IMR-90 (cell line): Measurements from ENCODE around the gene MRTFA. TPM values are rescaled to one million over a fixed set of nuclear protein-coding genes. Genes with fewer than 3 reads are reported as not detected.

Source experiments
- ATAC-seq: fragments of 200-7000 bp; cut with Tn5 transposase; 2 replicates; pipeline ENCODE4 v1.9.1; 2020; ENCODE audit warnings: low read depth, mild to moderate bottlenecking, moderate library complexity
- BruUV-seq: library from RNA; stranded (reverse); fragments of 400-500 nt; replicated peaks from 2 replicates; lab custom pipeline; 2021; lab: Mats Ljungman, UMichigan
- CTCF ChIA-PET: fragments of 300-600 bp; formaldehyde crosslinking; extraction: SDS; loops from one replicate; lab custom pipeline; 2021; ENCODE audit warnings: antibody characterized with exemption; lab: Yijun Ruan, JAX
- POLR2A ChIA-PET: fragments of 300-600 bp; sonication (Branson Sonifier 250); formaldehyde crosslinking; loops from one replicate; lab custom pipeline; 2022; ENCODE audit warnings: antibody characterized with exemption; ENCODE audit not compliant: unreplicated experiment; lab: Charles Lee
- DNase-seq: peaks from one replicate; pipeline ENCODE4 v3.0.0; 2013
- H2AFZ ChIP-seq: replicated peaks from 2 replicates; pipeline ENCODE3; 2013; ENCODE audit warnings: low read length, mild to moderate bottlenecking; ENCODE audit not compliant: poor library complexity
- H2AK5ac ChIP-seq: 2 replicates; pipeline ENCODE4 v1.6.1; 2013; ENCODE audit warnings: low read depth, low read length, inconsistent platforms
- H2AK9ac ChIP-seq: replicated peaks from 2 replicates; pipeline ENCODE3; 2013; ENCODE audit warnings: mild to moderate bottlenecking, low read depth, low read length, moderate library complexity; ENCODE audit not compliant: poor library complexity
- H2BK120ac ChIP-seq: 2 replicates; pipeline ENCODE4 v1.6.1; 2013; ENCODE audit warnings: low read depth, low read length, inconsistent platforms
- H2BK15ac ChIP-seq: 3 replicates; pipeline ENCODE4 v1.6.1; 2013; ENCODE audit warnings: low read depth, low read length, inconsistent platforms
- H2BK20ac ChIP-seq: 2 replicates; pipeline ENCODE4 v1.6.1; 2013; ENCODE audit warnings: low read depth, mild to moderate bottlenecking, inconsistent platforms, low read length, moderate library complexity
- H2BK5ac ChIP-seq: 2 replicates; pipeline ENCODE4 v1.6.1; 2013; ENCODE audit warnings: mild to moderate bottlenecking, low read depth, low read length, inconsistent platforms; ENCODE audit not compliant: poor library complexity, severe bottlenecking
- H3K14ac ChIP-seq: replicated peaks from 2 replicates; pipeline ENCODE4 v1.6.1; 2013; ENCODE audit warnings: low read depth, low read length, inconsistent platforms
- H3K18ac ChIP-seq: 2 replicates; pipeline ENCODE4 v1.6.1; 2013; ENCODE audit warnings: low read depth, low read length, control low read depth
- H3K23ac ChIP-seq: 2 replicates; pipeline ENCODE4 v1.6.1; 2013; ENCODE audit warnings: low read depth, low read length, inconsistent platforms
- H3K27ac ChIP-seq: 2 replicates; pipeline ENCODE4 v1.5.1; 2013; ENCODE audit warnings: mild to moderate bottlenecking, control low read depth, low read length; ENCODE audit not compliant: insufficient read depth
- H3K27me3 ChIP-seq: 2 replicates; pipeline ENCODE4 v1.6.1; 2013; ENCODE audit warnings: low read length; ENCODE audit not compliant: control insufficient read depth, insufficient read depth
- H3K36me3 ChIP-seq: 2 replicates; pipeline ENCODE4 v1.6.1; 2013; ENCODE audit warnings: low read length, mixed read lengths; ENCODE audit not compliant: control insufficient read depth, insufficient read depth
- H3K4ac ChIP-seq: 2 replicates; pipeline ENCODE4 v1.6.1; 2013; ENCODE audit warnings: low read depth, low read length, inconsistent platforms
- H3K4me1 ChIP-seq: 2 replicates; pipeline ENCODE4 v1.6.1; 2013; ENCODE audit warnings: low read length, mixed read lengths; ENCODE audit not compliant: control insufficient read depth, insufficient read depth
- H3K4me2 ChIP-seq: 2 replicates; pipeline ENCODE4 v1.6.1; 2013; ENCODE audit warnings: low read depth, mild to moderate bottlenecking, control low read depth, low read length, moderate library complexity
- H3K4me3 ChIP-seq: 2 replicates; pipeline ENCODE4 v1.5.1; 2013; ENCODE audit warnings: low read depth, mild to moderate bottlenecking, control low read depth, low read length, moderate library complexity; ENCODE audit not compliant: insufficient read depth
- H3K56ac ChIP-seq: 2 replicates; pipeline ENCODE4 v1.6.1; 2013; ENCODE audit warnings: low read length, inconsistent platforms; ENCODE audit not compliant: insufficient read depth; ENCODE audit errors: extremely low read depth
- H3K79me1 ChIP-seq, 2 experiments: 2 replicates each; pipeline ENCODE4 v1.6.1; 2013; ENCODE audit warnings: low read length in 2 of 2, inconsistent platforms in 1 of 2, low read depth in 1 of 2
- H3K9ac ChIP-seq: 2 replicates; pipeline ENCODE4 v1.6.1; 2013; ENCODE audit warnings: low read depth, low read length, control low read depth
- H3K9me1 ChIP-seq: 2 replicates; pipeline ENCODE4 v1.6.1; 2013; ENCODE audit warnings: low read length, inconsistent platforms; ENCODE audit not compliant: insufficient read depth
- H3K9me3 ChIP-seq: 2 replicates; pipeline ENCODE4 v1.6.1; 2013; ENCODE audit warnings: low read length; ENCODE audit not compliant: control insufficient read depth, insufficient read depth
- H4K20me1 ChIP-seq: 2 replicates; pipeline ENCODE4 v1.6.1; 2013; ENCODE audit warnings: low read length, inconsistent platforms; ENCODE audit not compliant: insufficient read depth
- H4K5ac ChIP-seq: 2 replicates; pipeline ENCODE4 v1.6.1; 2013; ENCODE audit warnings: mild to moderate bottlenecking, low read depth, low read length, control low read depth
- H4K8ac ChIP-seq, 2 experiments: 2 replicates each; pipeline ENCODE4 v1.6.1; 2013; ENCODE audit warnings: low read depth in 2 of 2, low read length in 2 of 2, control low read depth in 1 of 2, inconsistent platforms in 1 of 2
- H4K91ac ChIP-seq: 2 replicates; pipeline ENCODE4 v1.6.1; 2013; ENCODE audit warnings: low read depth, low read length, inconsistent platforms; ENCODE audit not compliant: insufficient read depth
- CEBPB ChIP-seq: IDR thresholded peaks from 2 replicates; pipeline ENCODE4 v1.6.1; 2012; ENCODE audit warnings: low read depth, low read length, improper control_type of control experiment
- POLR2A ChIP-seq: IDR thresholded peaks from 2 replicates; pipeline ENCODE4 v1.6.1; 2012; ENCODE audit warnings: mild to moderate bottlenecking, low read depth, low read length
- WGBS, 2 experiments: methylation state at CpG; one replicate each; pipeline versions ENCODE4 v1.1.5 to v1.1.7; 2013; ENCODE audit warnings: missing lambda C conversion rate in 2 of 2; ENCODE audit not compliant: insufficient read length in 1 of 2; ENCODE audit errors: extremely low coverage in 2 of 2; 5-methylcytosine and 5-hydroxymethylcytosine counted together
- dilution Hi-C: fragments of 300-500 bp; cut with HindIII; formaldehyde crosslinking; loops from one replicate; pipeline ENCODE4 v1.14.3; 2018; ENCODE audit warnings: low sequenced_read_pairs; ENCODE audit not compliant: unreplicated experiment
- in situ Hi-C: fragments of 300-500 bp; cut with MboI; formaldehyde crosslinking; loops from 3 replicates; pipeline ENCODE4 v1.14.3; 2019; ENCODE audit warnings: low sequenced_read_pairs, inconsistent platforms, mixed read lengths
- intact Hi-C: fragments of 100-400 bp; cut with micrococcal nuclease; formaldehyde crosslinking; loops from 2 replicates; pipeline ENCODE4 v1.10.0; 2022
- polyA plus RNA-seq, 3 experiments: library from polyadenylated mRNA; depleted of rRNA; stranded (reverse); fragments of >200 nt; gene quantifications; 2 replicates each; pipeline ENCODE4 v1.2.3, GENCODE V29; 2012; ENCODE audit warnings: low replicate concordance in 1 of 3
- total RNA-seq: library from RNA; depleted of rRNA; stranded (reverse); fragments of >200 nt; gene quantifications from 2 replicates; pipeline ENCODE4 v1.2.3, GENCODE V29; 2012

Gene MRTFA
- total and polyA plus RNA-seq, 2 of the 4 experiments (the other 2 are of a cell fraction): 12.5 to 17.2 TPM

- H3K9me3 ChIP-seq: no peaks in the 10 kb centered on the region
- H3K27ac ChIP-seq: peak overlapping the region; percentile 76; the same call in 1 of the 2 replicates
- no peak overlapping the region for H4K91ac ChIP-seq
- H2AFZ ChIP-seq: no peak overlapping the region
- POLR2A ChIA-PET: no interaction called here
- peaks cover 9% of the 10 kb centered on the region for H3K4me1 ChIP-seq
- H2BK20ac ChIP-seq: no peak overlapping the region
- peak overlapping the region in 1 of 2 experiments; percentile 15; a peak in 1 of 4 replicates for H4K8ac ChIP-seq
- peaks cover 28% of the 10 kb centered on the region for H3K9me1 ChIP-seq
- H4K20me1 ChIP-seq: peaks cover 87% of the 10 kb centered on the region
- peaks cover 28 to 90% of the 10 kb centered on the region in 2 experiments for H3K79me1 ChIP-seq
- H3K36me3 ChIP-seq: no peaks in the 10 kb centered on the region; the same call in 1 of the 2 replicates
- DNase-seq (peak; percentile 41), ATAC-seq (peak; percentile 70)
- dilution Hi-C loops: no loop called here
- peak overlapping the region; percentile 39; the same call in 1 of the 2 replicates for H3K4ac ChIP-seq
- no peaks in the 10 kb centered on the region for H3K27me3 ChIP-seq
- H2BK120ac ChIP-seq: 0 out of 2 replicates have a peak overlapping the region, but pooled peaks have one; percentile 17
- no peak overlapping the region for H4K5ac ChIP-seq
- H3K18ac ChIP-seq: 0 out of 2 replicates have a peak overlapping the region, but pooled peaks have one; percentile 48
- TF ChIP-seq POLR2A: no peak
- peak; percentile 40; the same call in 1 of the 2 replicates for TF ChIP-seq CEBPB
- in situ Hi-C loops: no loop called here
- CTCF ChIA-PET: interaction anchor here (1.1 kb wide), 1 partner anchor 73 kb away, joined by 3 read pairs; no protein-coding TSS in a partner anchor
- 20% methylated on average over 2 of the region's 7 CpGs; no CpG with 5 or more reads in 1 of the 2 experiments for WGBS, 2 experiments
- no peak overlapping the region; the same call in 2 of the 3 replicates for H2BK15ac ChIP-seq
- peak overlapping the region; percentile 74 for H3K4me2 ChIP-seq
- no peak overlapping the region; the same call in 1 of the 2 replicates for H3K56ac ChIP-seq
- BruUV-seq: TSS peak; percentile 5
- no peak overlapping the region for H2AK9ac ChIP-seq
- H3K9ac ChIP-seq: 0 out of 2 replicates have a peak overlapping the region, but pooled peaks have one; percentile 42
- H2BK5ac ChIP-seq: peak overlapping the region; percentile 45
- no peak overlapping the region for H3K4me3 ChIP-seq
- intact Hi-C loops: loop anchor here (5.0 kb wide), 1 partner anchor 40 kb away; the partner anchor contains the start of gene MRTFA
- H2AK5ac ChIP-seq: no peak overlapping the region
- peak overlapping the region; percentile 25; the same call in 1 of the 2 replicates for H3K23ac ChIP-seq
- peak overlapping the region; percentile 8; the same call in 1 of the 2 replicates for H3K14ac ChIP-seq
These were observed 38.7 kb downstream of the MRTFA start for GRCh38 chr22:40597526-40598430.
